Measurements from ENCODE around the gene BRAT1. TPM values are rescaled to one million over a fixed set of nuclear protein-coding genes. Genes with fewer than 3 reads are reported as not detected.
"Not testable (repeated sequence)": the region's sequence is repeated elsewhere in the genome, so short reads cannot be mapped to it uniquely, and the experiment has no call there.

The BRAT1 gene
- total and polyA plus RNA-seq, 2 donors = 18.2 to 30.9 TPM

DNA sequence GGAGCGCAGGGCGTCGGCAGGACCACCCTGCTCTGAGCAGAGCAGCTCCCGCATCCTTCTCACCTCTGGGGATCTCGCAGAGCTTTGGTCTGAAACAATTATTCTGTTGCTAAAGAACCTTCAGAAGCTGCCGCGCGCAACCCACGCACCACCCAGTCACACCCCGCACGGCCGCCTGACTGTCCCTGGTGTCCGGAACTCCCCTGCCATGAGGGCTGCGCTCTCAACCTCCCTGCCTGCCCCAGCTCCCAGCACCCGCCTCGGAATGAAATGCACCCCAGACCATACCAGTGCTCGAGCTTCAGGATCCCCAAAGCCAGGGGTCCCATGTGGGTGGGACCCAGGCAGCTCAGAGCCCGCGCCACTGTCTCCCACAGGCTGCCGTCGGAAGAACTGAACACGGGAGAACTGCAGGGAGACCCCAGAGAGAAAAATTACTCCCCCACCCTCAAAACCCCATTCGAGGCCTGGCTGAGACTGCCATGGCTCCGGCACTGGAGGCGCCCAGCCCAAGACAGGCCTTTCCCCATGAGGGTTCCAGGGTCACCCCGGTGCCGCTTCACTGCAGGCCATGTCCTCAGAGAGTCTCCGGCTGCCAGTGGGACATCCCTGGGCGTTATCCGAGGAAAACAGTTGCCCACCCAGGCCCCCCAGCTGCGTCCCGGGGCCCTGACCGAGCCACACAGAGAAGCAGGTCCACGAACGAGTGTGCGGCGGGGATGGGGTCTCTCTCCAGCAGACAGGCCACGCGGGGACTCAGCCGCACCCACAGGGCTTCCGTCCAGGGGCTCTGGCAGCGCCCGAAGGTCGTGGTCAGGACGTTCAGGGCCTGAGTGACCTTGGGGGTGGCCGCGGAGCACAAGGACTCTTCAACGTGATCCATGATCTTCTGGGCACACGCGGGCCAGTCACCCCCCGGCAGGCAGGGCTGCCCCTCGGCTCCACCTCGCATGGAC lies 12.1 kb downstream of the BRAT1 start:
- WGBS = 93% methylated on average over 53 of the region's 53 CpGs
- no peak for DNase-seq (ENCODE audit: extremely low spot score)
- H3K4me1 ChIP-seq (ENCODE audit: insufficient read depth) = no peaks in the 10 kb centered on the region
- no peak overlapping the region for H3K4me3 ChIP-seq (ENCODE audit: low read depth, low read length)
- H3K36me3 ChIP-seq (ENCODE audit: insufficient read depth) = peaks cover 7% of the 10 kb centered on the region
- no peak overlapping the region for H3K27ac ChIP-seq (ENCODE audit: low read depth)

DNA sequence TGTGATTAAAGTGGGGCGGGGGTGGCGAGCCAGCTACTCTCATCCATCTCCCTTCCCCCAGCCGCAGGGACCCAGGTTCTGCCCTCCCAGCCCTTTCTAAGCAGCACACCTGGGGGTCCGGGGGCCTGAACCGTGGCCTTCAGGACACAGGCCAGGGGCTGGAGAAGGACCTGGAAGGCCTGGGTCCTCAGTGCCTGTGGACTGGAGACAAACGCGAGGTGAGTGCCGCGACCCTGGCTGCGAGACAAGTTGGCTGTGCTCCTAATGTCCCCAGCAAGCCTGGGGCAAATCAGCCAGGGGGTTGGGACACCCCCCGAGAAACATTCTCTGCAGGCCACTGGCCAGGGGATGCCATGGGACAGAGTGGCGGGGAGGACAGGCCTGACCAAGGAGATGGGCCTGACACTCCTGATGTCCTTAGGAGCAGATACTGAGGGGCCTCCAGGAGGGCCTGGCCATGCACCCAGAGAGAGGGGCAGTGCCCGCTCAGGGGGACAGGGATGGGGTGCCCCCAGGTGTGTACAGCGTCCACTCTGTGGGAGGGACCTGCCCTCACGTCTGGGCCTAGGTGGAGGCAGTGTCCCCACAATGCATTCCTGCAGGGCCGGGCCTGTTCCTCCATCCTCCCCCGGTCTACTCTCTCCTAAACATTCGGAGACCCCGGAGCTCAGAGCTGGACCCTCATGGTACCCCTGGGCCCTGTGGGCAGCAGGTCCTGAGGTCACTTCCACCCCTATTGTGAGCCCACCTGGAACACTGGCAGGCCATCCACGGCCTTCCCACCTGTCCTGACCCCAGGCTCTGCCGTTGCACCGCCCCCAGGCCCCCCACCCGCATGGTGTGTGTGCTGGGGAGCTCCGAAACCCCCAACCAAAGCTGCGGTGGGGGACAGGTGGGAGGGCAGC lies 13.1 kb downstream of the BRAT1 start:
- H3K27ac ChIP-seq (ENCODE audit: low read depth) = no peak overlapping the region
- H3K4me3 ChIP-seq (ENCODE audit: low read depth, low read length) = no peak overlapping the region
- no peaks in the 10 kb centered on the region for H3K4me1 ChIP-seq (ENCODE audit: insufficient read depth)
- 89% methylated on average over 25 of the region's 25 CpGs for WGBS
- H3K36me3 ChIP-seq (ENCODE audit: insufficient read depth) = peaks cover 7% of the 10 kb centered on the region
- no peak for DNase-seq (ENCODE audit: extremely low spot score)

DNA sequence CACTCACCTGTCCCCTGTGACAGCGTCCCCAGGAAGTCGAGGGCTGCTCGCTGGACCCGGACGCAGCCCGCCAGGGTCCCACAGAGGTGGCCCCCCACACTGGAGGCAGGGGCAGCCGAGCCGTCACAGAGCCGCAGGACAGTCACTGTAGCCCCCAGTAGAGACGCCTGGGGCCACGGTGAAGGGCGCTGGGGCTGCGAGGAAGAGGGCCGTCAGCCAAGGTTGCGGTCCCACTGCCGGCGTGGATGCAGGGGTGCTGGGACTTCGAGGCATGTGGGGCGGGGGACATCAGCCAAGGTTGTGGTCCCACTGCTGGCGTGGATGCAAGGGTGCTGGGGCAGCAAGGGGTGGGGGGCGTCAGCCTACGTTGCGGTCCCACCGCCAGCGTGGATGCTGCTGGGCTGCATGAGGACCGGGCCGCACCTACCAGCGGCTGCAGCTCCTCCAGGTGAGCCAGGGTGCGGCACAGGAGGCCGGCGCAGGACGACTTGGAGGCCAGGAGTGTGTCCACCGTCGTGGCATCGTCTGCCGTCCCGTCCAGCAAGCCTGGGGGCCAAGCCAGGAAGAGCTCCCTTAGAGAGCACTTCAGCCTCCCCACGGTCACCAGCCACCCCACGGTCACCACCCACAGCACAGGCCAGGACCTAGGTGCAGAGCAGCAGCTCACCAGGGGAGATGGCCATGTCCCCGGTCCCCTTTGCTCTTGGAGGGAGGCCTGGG lies 13.9 kb downstream of the BRAT1 start:
- WGBS = 92% methylated on average over 40 of the region's 40 CpGs
- Histone ChIP-seq H3K4me3 (ENCODE audit: low read depth, low read length) (no peak overlapping the region), H3K27ac (ENCODE audit: low read depth) (no peak overlapping the region), H3K4me1 (ENCODE audit: insufficient read depth) (no peaks in the 10 kb centered on the region), H3K36me3 (ENCODE audit: insufficient read depth) (peaks cover 7% of the 10 kb centered on the region)
- no peak for DNase-seq (ENCODE audit: extremely low spot score)

DNA sequence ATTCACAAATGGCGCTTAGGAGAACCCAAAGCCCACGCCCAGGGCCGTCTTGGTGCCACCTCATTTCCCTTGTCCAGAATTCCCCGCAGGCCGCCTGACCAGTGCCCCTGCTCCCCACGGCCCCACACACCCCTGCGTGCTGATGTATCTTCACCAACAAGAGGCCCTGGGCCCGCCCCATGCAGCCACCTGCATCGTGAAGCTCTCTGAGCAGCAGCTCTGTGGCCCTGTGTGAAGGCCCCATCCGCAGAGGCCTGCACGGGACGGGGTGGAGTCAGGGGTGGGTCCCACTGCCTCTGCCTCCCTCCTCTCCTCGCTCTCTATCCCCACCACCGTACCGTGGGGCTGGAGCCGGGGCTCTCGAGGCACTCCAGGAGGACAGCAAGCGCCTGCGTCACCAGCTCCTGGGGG lies 14.7 kb downstream of the BRAT1 start:
- no peak for DNase-seq (ENCODE audit: extremely low spot score)
- peaks cover 7% of the 10 kb centered on the region for H3K36me3 ChIP-seq (ENCODE audit: insufficient read depth)
- H3K4me3 ChIP-seq (ENCODE audit: low read depth, low read length) = no peak overlapping the region
- no peaks in the 10 kb centered on the region for H3K4me1 ChIP-seq (ENCODE audit: insufficient read depth)
- H3K27ac ChIP-seq (ENCODE audit: low read depth) = no peak overlapping the region
- 91% methylated on average over 19 of the region's 19 CpGs for WGBS

DNA sequence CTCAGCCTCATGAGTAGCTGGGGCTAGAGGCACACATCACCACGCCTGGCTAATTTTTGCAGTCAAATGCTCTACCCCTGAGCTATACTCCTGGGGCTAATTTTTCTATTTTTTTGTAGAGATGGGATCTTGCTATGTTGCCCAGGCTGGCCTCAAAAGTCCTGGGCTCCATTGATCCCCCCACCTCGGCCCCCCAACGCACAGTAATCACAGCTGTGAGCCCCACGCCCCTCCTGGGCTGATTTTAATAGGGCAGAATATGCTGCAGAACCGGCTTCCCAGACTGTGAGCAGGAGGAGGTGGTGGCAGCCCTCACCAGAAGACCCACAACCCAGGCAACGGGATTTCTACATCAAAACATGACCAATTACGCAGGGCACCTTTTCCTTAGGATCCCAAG lies 15.2 kb downstream of the BRAT1 start:
- no peak overlapping the region for H3K27ac ChIP-seq (ENCODE audit: low read depth)
- H3K4me3 ChIP-seq (ENCODE audit: low read depth, low read length) = no peak overlapping the region
- peaks cover 7% of the 10 kb centered on the region for H3K36me3 ChIP-seq (ENCODE audit: insufficient read depth)
- 90% methylated on average over 7 of the region's 7 CpGs for WGBS
- no peaks in the 10 kb centered on the region for H3K4me1 ChIP-seq (ENCODE audit: insufficient read depth)
- no peak for DNase-seq (ENCODE audit: extremely low spot score)

DNA sequence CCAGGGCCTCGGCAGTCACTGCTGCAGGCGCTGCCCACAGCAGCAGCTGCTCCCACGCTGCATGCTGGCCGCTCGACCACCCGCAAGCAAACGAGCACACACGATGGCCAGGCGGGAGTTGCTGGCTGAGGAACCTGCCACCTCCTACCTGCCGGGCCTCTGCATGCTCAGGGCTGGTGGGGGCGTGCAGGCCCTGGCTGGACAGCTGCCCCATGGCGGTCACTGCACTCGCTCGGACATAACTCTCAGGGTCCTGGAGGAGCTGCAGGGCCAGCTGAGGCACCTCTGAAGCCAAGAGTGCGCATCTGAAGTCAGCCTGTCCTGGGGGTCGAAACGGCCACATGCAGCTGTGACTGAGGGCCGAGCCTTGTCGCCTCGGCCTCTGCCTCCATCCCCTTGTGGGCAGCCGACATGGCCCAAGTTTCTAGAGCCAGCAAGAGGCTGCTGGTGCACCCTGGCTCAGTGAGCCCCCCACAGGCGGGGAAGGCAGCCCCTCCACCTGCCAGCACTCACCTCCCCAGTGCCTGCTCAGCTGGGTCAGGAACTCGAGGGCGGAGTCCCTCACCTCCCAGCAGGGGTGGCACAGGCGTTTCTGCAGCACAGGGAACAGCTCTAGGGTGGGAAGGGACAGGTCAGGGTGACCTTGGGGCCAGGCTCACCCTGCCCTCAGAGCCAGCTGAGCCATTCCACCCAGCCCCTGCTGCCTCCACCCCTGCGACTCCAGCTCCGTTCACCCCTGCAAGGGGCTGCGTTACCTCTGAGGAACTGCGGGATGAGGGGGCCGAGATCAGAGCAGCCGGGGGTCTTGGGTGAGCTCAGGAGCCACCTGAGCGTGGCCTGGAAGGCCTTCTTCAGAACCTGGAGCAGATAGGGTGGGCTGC lies 16.1 kb downstream of the BRAT1 start:
- 91% methylated on average over 32 of the region's 32 CpGs for WGBS
- peaks cover 7% of the 10 kb centered on the region for H3K36me3 ChIP-seq (ENCODE audit: insufficient read depth)
- DNase-seq (ENCODE audit: extremely low spot score) = no peak

DNA sequence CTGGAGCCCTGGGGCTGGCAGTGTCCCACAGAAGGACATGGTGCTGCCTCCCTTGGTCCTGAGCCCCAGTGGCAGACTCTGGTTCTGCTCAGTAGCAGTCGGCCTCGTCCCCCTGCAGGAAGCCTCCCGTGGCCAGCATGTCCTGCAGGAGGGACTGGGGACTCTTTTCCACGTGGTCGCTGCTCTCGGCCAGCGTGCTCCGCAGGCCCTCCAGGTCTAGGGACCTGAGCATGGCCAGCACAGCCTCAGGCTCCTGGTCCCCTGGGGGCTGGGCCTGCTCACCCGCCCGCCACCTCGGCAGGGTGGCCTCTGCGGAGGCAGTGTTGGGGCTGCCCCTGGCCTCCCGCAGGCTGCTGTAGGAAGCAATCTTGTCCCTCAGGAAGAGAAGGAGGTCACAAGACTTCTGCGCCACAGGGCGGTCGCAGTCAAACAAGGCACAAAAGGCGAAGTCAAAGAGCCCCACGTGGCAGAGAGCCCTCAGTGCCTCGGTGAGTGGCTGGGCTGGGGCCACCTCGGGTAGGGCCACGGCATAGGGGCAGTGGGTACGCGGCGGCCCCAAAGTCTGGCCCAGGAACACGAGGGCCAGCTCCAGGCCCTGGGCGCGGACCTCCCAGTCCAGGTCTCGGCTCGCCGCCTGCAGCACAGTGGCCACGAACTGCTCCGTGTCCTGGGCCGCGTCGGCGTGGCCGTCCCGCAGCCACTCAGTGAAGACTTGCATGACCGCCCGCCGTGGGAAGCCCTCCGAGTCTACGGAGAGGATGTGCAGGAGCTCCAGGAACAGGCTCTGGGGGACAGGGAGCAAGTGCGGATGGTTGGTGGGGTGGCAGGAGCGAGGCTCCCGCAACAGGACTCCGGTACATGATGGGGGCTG lies 17.1 kb downstream of the BRAT1 start:
- WGBS = 93% methylated on average over 47 of the region's 47 CpGs
- Histone ChIP-seq H3K4me1 (ENCODE audit: insufficient read depth) (no peaks in the 10 kb centered on the region), H3K4me3 (ENCODE audit: low read depth, low read length) (no peak overlapping the region), H3K36me3 (ENCODE audit: insufficient read depth) (peaks cover 5% of the 10 kb centered on the region), H3K27ac (ENCODE audit: low read depth) (no peak overlapping the region)
- no peak for DNase-seq (ENCODE audit: extremely low spot score)

More for the DNA sequence above, 16.1 kb downstream of the BRAT1 start:
- H3K27ac ChIP-seq (ENCODE audit: low read depth) = no peak overlapping the region
- no peak overlapping the region for H3K4me3 ChIP-seq (ENCODE audit: low read depth, low read length)
- H3K4me1 ChIP-seq (ENCODE audit: insufficient read depth) = no peaks in the 10 kb centered on the region

DNA sequence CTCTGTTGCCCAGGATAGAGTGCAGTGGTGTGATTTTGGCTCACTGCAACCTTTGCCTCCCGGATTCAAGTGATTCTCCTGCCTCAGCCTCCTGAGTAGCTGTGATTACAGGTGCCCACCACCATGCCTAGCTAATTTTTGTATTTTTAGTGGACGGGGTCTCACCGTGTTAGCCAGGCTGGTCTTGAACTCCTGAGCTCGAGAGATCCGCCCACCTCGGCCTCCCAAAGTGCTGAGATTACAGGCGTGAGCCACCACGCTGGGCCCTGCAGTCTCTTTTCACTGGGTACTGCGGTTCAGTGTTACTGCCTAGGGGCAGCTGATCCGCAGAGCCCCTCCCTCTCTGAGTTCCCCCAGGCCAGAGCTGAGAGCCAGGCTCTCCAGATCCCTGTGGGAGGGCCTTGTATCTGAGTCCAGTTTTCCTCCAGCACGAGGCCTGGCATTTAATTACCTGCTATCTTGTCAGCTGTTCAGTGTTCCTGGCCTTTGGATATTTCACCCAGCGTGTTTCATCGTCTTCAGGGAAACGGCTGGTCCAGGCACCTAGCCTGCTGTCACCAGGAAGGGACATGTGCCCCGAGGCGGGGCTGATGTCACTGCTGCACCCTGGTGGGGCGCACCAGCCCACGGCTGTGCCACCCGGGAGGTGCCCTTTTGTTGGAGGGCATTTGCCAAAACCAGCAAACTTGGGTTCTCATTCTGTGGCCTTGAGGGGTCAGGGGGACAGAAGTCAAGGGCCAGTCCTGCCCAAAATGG lies 19.3 kb downstream of the BRAT1 start:
- H3K4me1 ChIP-seq (ENCODE audit: insufficient read depth); H3K4me3 ChIP-seq (ENCODE audit: low read depth, low read length); H3K27ac ChIP-seq (ENCODE audit: low read depth); H3K36me3 ChIP-seq (ENCODE audit: insufficient read depth); DNase-seq (ENCODE audit: extremely low spot score): not testable (repeated sequence)
- WGBS = 74% methylated on average over 13 of the region's 19 CpGs

DNA sequence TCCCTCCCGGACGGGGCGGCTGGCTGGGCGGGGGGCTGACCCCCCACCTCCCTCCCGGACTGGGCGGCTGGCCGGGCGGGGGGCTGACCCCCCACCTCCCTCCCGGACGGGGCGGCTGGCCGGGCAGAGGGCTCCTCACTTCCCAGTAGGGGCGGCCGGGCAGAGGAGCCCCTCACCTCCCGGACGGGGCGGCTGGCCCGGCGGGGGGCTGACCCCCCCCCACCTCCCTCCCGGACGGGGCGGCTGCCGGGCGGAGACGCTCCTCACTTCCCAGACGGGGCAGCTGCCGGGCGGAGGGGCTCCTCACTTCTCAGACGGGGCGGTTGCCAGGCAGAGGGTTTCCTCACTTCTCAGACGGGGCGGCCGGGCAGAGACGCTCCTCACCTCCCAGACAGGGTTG lies 21.1 kb downstream of the BRAT1 start:
- DNase-seq (ENCODE audit: extremely low spot score); H3K4me3 ChIP-seq (ENCODE audit: low read depth, low read length); H3K4me1 ChIP-seq (ENCODE audit: insufficient read depth); H3K36me3 ChIP-seq (ENCODE audit: insufficient read depth); H3K27ac ChIP-seq (ENCODE audit: low read depth): not testable (repeated sequence)
- 96% methylated on average over 12 of the region's 34 CpGs for WGBS

DNA sequence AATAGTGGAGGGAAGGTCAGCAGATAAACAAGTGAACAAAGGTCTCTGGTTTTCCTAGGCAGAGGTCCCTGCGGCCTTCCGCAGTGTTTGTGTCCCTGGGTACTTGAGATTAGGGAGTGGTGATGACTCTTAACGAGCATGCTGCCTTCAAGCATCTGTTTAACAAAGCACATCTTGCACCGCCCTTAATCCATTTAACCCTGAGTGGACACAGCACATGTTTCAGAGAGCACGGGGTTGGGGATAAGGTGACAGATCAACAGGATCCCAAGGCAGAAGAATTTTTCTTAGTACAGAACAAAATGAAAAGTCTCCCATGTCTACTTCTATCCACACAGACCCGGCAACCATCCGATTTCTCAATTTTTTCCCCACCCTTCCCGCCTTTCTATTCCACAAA lies 21.8 kb downstream of the BRAT1 start:
- WGBS = 65% methylated on average over 3 of the region's 8 CpGs
- not testable (repeated sequence) for H3K4me1 ChIP-seq (ENCODE audit: insufficient read depth); H3K27ac ChIP-seq (ENCODE audit: low read depth); H3K4me3 ChIP-seq (ENCODE audit: low read depth, low read length); H3K36me3 ChIP-seq (ENCODE audit: insufficient read depth); DNase-seq (ENCODE audit: extremely low spot score)

DNA sequence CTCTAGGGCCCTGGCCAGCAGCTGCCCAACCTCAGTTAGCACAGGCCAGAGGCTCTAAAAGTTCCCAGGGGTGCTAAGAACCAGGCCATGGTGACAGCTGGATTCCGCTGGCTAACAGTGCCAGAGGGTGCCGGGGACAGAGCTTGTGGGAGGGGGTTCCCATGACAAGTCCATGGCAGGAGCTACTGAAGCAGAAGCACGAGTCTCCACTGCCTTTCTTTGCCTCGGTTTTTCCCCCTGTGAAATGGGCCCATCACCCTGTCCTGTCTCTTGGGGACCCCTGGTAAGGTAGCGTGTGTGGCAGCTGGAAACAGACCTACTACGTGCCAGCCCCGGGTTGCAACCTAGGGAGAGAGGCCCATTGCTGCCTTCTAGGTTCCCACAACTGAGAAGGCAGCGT lies 22.5 kb downstream of the BRAT1 start:
- H3K4me1 ChIP-seq (ENCODE audit: insufficient read depth); H3K4me3 ChIP-seq (ENCODE audit: low read depth, low read length); H3K27ac ChIP-seq (ENCODE audit: low read depth); DNase-seq (ENCODE audit: extremely low spot score); H3K36me3 ChIP-seq (ENCODE audit: insufficient read depth): not testable (repeated sequence)
- WGBS = 91% methylated on average over 7 of the region's 8 CpGs
